Stimulated activated CD8-positive, alpha-beta memory T cell treated with anti-CD3 and anti-CD28 coated beads, Interleukin-7, amount 100 ng/mL, for 48 hours (primary cell): ENCODE measurements around the gene SLC28A3.
"Not testable (repeated sequence)": the region's sequence is repeated elsewhere in the genome, so short reads cannot be mapped to it uniquely, and the experiment has no call there.

Experiments used
- DNase-seq, 2 donors: peaks; one replicate each; pipeline ENCODE4 v3.0.0-alpha.2; 2020; ENCODE audit warnings: low read depth in 1 of 2; ENCODE audit errors: extremely low read depth in 1 of 2

SLC28A3 gene, protein sequence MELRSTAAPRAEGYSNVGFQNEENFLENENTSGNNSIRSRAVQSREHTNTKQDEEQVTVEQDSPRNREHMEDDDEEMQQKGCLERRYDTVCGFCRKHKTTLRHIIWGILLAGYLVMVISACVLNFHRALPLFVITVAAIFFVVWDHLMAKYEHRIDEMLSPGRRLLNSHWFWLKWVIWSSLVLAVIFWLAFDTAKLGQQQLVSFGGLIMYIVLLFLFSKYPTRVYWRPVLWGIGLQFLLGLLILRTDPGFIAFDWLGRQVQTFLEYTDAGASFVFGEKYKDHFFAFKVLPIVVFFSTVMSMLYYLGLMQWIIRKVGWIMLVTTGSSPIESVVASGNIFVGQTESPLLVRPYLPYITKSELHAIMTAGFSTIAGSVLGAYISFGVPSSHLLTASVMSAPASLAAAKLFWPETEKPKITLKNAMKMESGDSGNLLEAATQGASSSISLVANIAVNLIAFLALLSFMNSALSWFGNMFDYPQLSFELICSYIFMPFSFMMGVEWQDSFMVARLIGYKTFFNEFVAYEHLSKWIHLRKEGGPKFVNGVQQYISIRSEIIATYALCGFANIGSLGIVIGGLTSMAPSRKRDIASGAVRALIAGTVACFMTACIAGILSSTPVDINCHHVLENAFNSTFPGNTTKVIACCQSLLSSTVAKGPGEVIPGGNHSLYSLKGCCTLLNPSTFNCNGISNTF

DNA sequence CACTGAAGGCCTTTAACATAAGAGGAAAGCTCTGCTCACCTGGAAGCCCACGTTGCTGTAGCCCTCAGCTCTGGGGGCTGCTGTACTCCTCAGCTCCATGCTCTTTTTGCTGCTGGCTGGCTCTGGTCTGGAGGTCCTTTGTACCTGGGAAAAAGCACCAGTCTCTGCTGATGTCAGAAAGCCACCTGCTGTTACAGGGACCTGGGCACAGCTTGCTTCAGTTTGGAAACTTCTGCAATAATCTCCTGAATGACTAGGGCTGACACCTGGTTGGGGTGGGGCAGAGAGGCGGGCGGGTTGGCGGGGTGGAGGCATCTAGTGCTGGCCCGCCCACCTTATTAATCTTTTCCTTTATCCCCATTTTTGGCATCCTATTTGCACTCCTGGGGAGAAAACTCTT lies at the start of gene SLC28A3:
Gene SLC28A3, minus strand, starts transcription at position 224 of the 400 bp plus-strand sequence. Its CDS starts 125 bp downstream, at position 99.
- no peak for DNase-seq

DNA sequence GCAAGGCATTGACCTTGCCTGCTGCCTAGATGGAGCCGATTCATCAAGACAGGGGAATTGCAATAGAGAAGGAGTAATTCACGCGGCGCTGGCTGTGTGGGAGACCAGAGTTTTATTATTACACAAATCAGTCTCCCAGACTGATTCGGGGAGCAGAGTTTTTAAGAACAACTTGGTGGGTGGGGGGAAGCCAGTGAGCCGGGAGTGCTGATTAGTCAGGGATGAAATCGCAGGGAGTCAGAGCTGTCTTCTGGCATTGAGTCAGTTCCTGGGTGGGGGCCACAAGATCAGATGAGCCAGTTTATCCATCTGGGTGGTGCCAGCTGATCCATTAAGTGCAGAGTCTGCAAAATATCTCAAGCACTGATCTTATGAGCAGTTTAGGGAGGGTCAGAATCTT lies 49.7 kb upstream of the SLC28A3 start:
- DNase-seq: peak in 1 of 2 donors; percentile 37

DNA sequence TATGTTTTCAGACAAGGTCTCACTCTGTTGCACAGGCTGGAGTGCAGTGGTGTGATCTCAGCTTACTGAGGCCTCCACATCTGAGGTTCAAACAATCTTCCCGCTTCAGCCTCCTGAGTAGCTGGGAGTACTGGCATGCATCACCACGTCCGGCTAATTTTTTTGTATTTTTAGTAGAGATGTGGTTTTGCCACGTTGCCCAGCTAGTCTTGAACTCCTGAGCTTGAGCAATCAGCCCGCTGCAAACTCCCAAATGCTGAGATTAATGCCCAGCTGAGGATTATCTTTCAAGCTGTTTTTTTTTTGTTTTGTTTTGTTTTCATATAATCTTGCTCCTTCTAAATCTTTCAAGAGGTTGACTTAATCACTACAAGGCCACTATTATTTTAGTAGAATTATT lies 47.3 kb upstream of the SLC28A3 start:
- no peak for DNase-seq

DNA sequence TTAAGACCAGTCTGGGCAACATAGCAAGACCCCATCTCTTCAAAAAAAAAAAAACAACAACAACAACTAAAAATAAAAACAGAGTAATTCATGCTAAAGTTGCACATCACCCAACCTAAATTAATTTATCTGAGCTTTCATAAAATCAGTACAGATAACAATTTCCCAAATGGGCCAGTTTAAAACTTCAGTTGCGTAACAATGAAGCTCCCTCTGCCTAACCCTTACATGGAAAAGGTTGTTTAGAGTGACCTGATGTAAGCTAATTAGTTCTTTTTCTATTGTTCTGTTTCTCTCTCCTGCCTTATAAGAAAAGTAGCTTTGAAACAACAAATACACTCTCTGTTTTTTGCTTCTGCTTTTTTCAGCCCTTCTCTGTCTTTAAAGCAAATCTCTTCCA lies 46.2 kb upstream of the SLC28A3 start:
- no peak for DNase-seq

DNA sequence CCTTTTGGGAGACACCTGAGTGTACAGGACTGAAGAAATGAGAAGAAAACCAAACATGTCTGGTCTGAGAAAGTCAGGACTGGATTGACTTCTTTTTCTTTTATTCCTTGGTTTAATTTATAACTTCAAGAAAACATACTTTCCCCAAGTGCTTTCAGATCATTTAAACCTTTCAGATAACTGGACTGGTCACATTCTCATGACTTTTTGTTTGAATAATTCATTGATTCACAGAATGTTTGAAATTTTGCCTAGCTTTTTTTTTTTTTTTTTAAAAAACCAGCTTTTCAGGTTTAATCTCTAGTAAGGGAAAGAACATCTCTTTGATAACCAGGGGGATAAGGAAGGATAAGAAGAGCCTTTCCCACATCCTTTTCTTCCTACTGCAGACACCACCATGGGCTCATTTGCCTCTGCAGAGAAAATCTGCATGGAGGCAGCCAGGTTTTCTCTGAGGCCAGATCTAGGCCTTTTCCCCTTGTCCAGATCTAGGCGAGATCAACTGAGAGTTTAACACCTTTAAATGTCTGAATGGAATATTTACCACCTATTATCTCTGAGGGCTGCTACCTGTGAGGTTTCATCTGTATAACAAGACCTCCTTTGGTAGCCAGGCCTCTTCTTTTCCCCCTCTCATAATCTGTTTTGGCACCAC lies 45.0 kb upstream of the SLC28A3 start:
- DNase-seq: no peak

DNA sequence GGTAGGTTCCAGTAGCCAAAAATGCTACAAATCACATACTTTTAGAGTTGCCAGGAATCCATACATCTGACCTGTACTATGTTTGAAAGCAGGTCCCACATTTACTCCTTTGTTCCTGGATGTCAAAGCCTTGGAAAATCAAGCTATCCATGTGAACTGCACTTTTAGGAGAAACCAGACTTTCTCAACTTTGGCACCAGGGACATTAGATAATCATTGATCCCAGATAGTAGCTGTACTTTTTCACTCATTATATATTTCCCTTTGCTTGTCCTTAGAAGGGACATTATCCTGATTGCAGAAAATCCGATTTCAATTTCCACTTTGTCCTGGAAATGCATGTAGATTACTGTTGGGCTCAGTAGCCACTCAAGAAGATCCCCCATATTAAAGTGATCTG lies 44.1 kb upstream of the SLC28A3 start:
- no peak for DNase-seq

DNA sequence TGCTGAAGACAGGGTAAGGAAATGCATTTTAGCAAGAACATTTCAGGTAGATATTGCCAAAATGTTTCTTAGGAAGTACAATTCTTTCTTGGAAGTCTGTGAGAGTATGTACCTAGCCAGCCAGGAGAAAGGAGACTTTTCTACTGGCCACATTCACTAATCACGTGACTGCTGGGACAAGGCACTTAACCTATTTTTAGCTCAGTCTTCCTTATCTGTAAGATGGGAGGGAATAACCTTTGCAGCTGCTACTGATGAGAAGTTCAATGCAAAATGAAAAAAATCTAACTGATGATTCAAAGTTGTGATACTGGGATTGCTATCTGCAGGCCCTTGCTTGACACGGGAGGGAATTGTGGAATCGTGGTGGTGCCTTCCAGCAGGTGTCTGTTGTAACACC lies 42.6 kb upstream of the SLC28A3 start:
- DNase-seq: no peak

DNA sequence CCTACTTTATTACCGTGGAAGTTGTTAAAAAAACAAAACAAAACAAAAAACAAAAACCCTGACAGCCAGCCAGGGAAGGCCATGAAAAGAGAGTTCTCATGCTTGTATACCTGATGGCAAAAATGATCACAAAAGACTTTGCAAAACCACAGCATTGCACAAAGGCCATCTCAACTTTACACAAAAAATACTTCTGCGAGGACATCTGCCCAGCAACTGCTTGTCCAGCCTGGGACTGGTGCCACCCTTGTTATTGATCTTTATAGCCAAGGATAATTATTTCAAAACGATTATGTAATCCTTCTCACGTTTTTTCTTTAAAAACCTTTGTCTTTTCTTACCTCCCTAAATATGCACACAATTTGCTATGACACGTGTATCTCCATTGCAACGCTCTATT lies 42.2 kb upstream of the SLC28A3 start:
- DNase-seq: no peak

DNA sequence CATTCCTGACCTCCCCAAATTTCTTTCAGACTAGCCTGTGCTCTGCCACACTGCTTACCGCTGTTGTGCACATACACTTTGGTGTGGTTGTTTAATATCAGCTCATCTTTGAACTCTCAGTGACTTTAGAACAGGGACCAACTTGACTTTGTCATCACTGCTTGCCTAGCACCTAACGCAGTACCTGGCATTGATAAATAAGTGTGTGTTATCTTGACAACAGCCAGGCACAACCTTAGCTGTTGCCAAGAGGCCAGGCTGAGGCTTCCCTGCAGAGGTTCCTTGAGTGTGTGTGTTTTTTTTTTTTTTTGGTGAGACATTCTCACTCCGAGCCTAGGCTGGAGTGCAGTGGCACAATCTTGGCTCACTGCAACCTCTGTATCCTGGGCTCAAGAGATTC lies 41.0 kb upstream of the SLC28A3 start:
- no peak for DNase-seq

DNA sequence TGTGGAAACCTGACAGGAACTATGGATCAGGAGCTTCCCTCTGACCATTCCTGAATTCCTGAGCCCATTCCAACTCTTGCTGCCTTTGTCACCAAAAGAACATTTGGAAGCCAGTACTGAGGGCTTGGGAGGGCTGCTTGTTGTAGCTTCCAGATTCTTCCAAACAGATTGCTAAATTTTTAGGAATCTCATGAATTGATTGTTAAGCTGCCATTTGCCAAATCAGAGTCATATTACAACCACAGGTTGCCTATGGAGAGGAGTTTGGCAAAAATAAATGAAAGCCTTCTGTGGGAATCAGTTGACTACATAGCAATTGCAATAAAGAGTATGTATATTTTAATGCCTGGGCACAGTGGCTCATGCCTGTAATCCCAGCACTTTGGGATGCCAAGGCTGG lies 39.2 kb upstream of the SLC28A3 start:
- DNase-seq: no peak

DNA sequence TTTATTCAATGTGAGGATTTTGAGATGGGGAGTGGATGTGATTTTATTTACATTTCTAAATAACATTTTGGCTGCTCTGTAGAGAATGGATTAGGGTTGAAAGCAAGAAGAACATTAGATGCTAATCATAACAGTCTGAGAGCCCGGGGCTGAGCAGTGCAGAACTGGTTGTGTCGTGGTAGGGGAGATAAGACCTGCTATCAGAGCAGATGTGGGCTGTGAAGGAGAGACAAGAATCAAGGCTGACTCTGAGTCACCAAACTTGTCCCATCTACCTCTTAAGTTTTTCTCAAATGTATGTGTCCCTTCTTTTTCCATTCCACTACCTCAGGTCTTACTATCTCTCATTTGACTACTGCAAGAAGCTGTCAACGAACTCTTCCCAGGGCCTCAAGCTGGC lies 35.4 kb upstream of the SLC28A3 start:
- DNase-seq: no peak

DNA sequence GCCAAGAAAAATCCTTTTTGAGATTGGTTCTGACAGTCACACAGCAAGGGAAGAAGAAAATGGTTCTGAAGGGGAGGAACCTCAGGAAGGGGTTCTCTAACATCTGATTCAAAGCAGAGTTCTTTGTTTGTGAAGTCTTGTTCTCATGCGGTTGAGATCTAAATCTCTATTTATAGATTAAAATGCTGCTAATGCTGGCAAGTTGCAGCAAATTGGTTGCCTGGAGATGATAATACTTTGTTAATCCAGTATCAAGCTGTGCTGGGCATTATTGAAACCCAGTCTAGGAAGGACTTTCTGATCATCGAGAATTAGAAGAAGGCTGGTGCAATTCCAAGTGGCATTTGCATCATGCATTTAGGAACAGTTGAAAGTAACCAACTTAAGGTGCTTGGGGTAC lies 34.0 kb upstream of the SLC28A3 start:
- no peak for DNase-seq

DNA sequence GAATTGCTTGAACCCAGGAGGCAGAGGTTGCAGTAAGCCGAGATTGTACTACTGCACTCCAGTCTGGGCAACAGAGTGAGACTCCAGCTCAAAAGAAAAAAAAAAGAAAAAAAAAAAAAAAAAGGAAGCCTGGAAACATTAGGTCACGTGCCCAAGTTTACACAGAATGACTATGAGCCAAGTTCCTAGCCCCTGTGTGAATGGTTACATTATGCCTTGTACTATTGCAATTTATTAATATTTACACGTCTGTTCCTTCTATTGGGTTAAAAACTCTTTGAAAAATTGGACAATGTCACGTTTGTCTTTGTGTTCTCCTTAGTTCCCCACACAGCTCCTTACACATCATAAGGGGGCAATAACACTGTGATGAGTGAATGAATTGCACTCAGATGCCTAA lies 33.5 kb upstream of the SLC28A3 start:
- DNase-seq: no peak

DNA sequence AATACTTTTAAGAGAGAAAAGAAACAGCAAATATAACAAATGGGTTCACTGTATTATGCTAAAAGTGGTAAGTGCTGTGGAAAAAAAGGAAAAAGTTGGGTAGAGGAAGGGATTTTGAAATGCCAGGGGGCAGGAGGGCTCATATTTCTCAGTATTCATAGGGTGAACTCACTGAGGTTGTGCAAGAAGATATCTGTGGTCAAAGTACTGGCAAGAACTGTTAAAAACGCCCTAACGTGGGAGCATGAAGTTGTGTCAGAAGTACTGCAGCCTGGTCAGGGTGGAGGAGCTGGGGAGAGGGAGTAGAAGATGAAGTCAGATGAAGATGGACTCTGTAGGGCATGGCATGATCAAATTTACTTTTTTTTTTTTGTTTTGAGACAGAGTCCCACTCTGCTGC lies 31.2 kb upstream of the SLC28A3 start:
- DNase-seq: no peak

DNA sequence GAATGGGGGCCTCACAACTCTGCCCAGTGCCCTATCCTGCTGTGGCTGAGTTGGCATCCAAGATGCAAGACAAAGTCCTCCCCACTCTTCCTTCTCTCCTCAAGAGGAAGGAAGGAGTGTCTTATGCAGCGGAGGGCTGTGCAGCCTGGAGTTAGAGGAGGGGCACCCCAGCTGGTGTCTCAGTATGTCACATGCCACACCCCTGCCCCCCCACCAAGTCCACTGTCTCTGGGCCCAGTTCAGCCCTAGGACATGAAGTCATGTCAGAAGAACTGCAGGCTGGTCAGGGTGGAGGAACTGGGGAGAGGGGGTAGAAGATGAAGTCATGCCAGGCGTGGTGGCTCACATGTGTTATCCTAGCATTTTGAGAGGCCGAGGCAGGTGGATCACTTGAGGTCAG lies 28.0 kb upstream of the SLC28A3 start:
- no peak for DNase-seq

DNA sequence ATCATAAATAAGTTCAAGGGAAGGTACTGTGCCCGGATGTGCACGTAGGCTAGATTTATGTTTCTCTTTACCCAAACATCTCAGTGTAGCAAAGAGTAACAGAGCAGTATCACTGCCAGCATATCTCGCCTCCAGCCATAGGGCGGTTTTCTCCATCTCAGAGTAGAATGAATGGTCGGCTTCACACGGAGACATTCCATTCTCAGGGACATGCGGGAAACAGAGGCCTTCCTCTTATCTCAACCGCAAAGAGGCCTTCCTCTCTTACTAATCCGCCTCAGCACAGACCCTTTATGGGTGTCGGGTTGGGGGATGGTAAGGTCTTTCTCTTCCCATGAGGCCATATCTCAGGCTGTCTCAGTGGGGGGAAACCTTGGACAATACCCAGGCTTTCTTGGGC lies 27.2 kb upstream of the SLC28A3 start:
- DNase-seq: not testable (repeated sequence)

DNA sequence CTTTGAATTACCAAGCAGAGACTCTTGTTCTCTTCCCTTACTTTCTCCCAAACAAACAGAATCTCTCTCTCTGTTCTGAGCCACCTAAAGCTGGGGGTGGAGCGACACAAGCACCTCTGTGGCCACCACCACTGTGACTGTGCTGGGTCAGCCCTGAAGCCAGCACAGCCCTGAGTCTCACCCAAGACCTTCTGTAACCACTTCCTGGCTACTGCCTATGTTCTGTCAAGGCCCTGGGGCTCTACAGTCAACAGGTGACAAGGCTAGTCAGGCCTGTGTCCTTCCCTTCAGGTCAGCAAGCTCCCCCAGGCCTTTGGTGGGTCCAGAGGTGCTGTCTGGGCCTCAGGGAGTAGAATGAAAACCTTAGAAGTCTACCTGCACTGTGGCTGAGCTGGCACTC lies 26.1 kb upstream of the SLC28A3 start:
- DNase-seq: no peak

DNA sequence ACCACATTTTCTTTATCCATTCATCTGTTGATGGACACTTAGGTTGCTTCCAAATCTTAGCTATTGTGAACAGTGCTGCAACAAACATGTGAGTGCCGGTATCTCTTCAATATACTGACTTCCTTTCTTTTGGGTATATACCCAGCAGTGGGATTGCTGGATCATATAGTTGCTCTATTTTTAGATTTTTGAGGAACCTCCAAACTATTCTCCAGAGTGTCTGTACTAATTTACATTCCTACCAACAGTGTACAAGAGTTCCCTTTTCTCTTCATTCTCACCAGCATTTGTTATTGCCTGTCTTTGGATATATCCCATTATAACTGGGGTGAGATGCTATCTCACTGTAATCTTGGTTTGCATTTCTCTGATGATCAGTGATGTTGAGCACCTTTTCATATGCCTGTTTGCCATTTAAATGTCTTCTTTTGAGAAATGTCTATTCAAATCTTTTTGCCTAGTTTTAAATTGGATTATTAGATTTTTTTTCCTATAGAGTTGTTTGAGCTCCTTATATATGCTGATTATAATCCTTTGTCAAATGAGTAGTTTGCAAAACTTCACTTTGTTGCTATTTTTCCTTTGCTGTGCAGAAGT lies 24.4 kb upstream of the SLC28A3 start:
- DNase-seq: not testable (repeated sequence)

DNA sequence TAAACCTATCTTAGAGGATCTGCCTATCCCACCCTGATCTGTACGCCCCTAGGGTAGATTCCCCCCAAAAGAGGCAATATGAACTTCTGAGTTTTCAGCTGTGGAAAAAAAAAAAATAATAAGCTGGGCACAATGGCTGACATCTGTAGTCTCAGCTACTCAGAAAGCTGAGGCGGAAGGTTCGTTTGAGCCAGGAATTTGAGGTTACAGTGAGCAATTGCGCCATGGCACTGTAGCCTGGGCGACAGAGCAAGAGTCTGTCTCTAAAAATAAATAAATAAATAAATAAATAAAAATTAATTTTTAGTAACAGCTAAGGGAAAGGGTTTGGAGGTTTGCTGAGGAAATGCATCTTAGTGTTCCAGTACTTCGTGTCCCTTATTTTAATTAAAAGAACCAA lies 21.1 kb upstream of the SLC28A3 start:
- no peak for DNase-seq

DNA sequence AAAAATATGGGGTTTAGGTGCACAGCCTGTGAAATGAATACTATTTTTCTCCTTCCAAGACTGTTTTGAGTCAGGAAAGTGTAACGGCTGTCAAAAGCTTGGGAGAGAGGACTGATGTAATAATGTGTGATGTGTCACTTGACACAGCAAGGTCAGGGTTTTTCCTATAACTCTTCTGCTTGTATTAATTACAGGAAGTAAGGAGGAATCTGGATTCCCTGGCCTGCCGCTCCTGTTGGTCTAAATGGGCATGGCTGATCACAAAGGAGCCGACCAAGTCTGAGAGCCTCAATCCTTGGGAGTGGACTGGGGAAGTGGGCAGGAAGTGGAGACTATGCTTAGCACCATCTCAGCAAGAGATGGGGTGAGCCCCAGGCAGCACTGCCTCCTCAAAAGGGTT lies 16.7 kb upstream of the SLC28A3 start:
- DNase-seq: no peak

DNA sequence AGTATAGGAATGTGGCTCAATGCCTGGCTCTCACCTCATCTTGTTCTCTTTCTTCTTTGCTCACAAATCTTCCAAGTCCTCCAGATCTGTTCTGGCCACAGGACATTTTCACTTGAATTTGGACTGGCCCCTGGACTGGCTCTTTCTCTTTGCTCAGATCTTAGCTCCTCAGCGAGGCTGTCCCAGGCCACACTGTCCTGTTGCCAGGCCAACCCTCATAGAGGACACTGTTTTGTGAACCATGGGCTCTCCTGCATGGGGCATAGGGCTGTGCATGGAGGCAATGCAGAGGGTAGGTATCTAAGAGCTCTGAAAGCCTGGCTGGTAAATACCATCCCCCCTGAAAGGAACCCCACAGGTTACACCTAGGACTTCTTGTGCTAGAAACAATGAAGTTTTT lies 13.5 kb upstream of the SLC28A3 start:
- no peak for DNase-seq

DNA sequence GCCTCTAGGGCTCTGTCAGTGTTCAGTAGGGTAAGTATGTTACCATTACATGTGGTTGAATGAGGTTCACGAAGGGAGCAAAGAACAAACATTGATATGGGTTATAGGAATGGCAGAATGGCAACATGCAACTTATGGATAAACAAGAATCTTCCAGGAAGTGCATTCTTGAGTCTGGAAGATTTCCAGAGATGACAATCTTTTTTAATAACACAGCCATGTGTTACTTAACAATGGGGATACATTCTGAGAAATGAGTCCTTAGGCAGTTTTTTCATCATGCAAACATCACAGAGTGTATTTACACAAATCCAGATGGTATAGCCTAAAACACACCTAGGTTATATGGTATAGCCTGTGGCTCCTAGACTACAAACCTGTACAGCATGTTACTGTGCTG lies 9.1 kb upstream of the SLC28A3 start:
- no peak for DNase-seq
